K562 (cell line): ENCODE measurements around the gene C11orf86. TPM values are rescaled to one million over a fixed set of nuclear protein-coding genes. Genes with fewer than 3 reads are reported as not detected.
A peak's percentile ranks its signal among the peaks of the same experiment; 100 is the strongest.

Experiments used
- AFF4 ChIP-seq: sonication (generic); formaldehyde crosslinking; IDR thresholded peaks from 2 replicates; pipeline ENCODE4 v1.8.0; 2023; ENCODE audit warnings: mild to moderate bottlenecking, missing genetic modification reagents
- ARHGAP35 ChIP-seq: fragments of 450-650 bp; IDR thresholded peaks from 2 replicates; pipeline ENCODE4 v1.6.1; 2018; ENCODE audit not compliant: partially characterized antibody
- CHD4 ChIP-seq: fragments of 200-600 bp; sonication (generic); IDR thresholded peaks from 3 replicates; pipeline ENCODE4 v1.6.1; 2012; ENCODE audit warnings: low read depth, mild to moderate bottlenecking, mixed read lengths, low read length, inconsistent platforms; ENCODE audit not compliant: insufficient read depth, insufficient replicate concordance, poor library complexity, severe bottlenecking
- E2F8 ChIP-seq: fragments of 450-650 bp; IDR thresholded peaks from 2 replicates; pipeline ENCODE4 v1.7.1; 2018; ENCODE audit warnings: mild to moderate bottlenecking, low read depth; ENCODE audit not compliant: partially characterized antibody
- EHMT2 ChIP-seq: fragments of 450-650 bp; IDR thresholded peaks from 2 replicates; pipeline ENCODE4 v1.6.1; 2018; ENCODE audit warnings: antibody characterized with exemption
- EP300 ChIP-seq: IDR thresholded peaks from 2 replicates; pipeline ENCODE4 v1.6.1; 2012; ENCODE audit warnings: low read length, improper control_type of control experiment
- EWSR1 ChIP-seq: fragments of 450-650 bp; IDR thresholded peaks from 2 replicates; pipeline ENCODE4 v1.6.1; 2018; ENCODE audit warnings: borderline replicate concordance, mild to moderate bottlenecking, low read depth, moderate library complexity; ENCODE audit not compliant: partially characterized antibody
- FOXO4 ChIP-seq: fragments of 450-650 bp; formaldehyde crosslinking; IDR thresholded peaks from 2 replicates; pipeline ENCODE4 v1.4.0; 2020; ENCODE audit warnings: mild to moderate bottlenecking, moderate library complexity
- HINFP ChIP-seq: fragments of 450-650 bp; conservative IDR thresholded peaks from 2 replicates; pipeline ENCODE4 v1.6.1; 2016; ENCODE audit warnings: missing genetic modification characterization, low read depth, mild to moderate bottlenecking, control low read depth, missing compliant biosample characterization
- KDM2B ChIP-seq: fragments of 250-450 bp; sonication (Bioruptor Pico); IDR thresholded peaks from 2 replicates; pipeline ENCODE4 v1.8.0; 2021; ENCODE audit warnings: mild to moderate bottlenecking, moderate library complexity
- MCM2 ChIP-seq: fragments of 450-650 bp; IDR thresholded peaks from 2 replicates; pipeline ENCODE4 v1.6.1; 2017; ENCODE audit warnings: low read depth, mild to moderate bottlenecking
- MEIS2 ChIP-seq: fragments of 450-650 bp; IDR thresholded peaks from 2 replicates; pipeline ENCODE4 v1.6.1; 2014; ENCODE audit warnings: mild to moderate bottlenecking; ENCODE audit not compliant: partially characterized antibody
- NFATC3 ChIP-seq: fragments of 450-650 bp; IDR thresholded peaks from 2 replicates; pipeline ENCODE4 v1.6.1; 2017; ENCODE audit warnings: mild to moderate bottlenecking
- NRF1 ChIP-seq, 2 experiments: fragments of 450-650 bp; IDR thresholded peaks in 1 of 2; conservative IDR thresholded peaks in 1 of 2; 2 replicates each; pipeline ENCODE4 v1.6.1; 2014; ENCODE audit warnings: mild to moderate bottlenecking in 2 of 2
- RFX5 ChIP-seq: IDR thresholded peaks from 2 replicates; pipeline ENCODE4 v1.6.1; 2011; ENCODE audit warnings: low read depth, mild to moderate bottlenecking, improper control_type of control experiment, low read length
- SNAPC5 ChIP-seq: fragments of 250-450 bp; sonication (Bioruptor Pico); IDR thresholded peaks from 2 replicates; pipeline ENCODE4 v1.8.0; 2021; ENCODE audit warnings: moderate library complexity, mild to moderate bottlenecking, inconsistent platforms
- TCF7 ChIP-seq: sonication (generic); IDR thresholded peaks from 2 replicates; pipeline ENCODE4 v1.6.1; 2016; ENCODE audit warnings: antibody characterized with exemption, borderline replicate concordance
- polyA plus RNA-seq, 8 experiments: library from polyadenylated mRNA; depleted of rRNA in 4 of 8; stranded (reverse) in 5 of 8; unstranded in 3 of 8; fragments of >200 nt; fragmentation: Nextera tagmentation in 2 of 8; fragmentation: Illumina TruSeq in 1 of 8; extraction: Ambion mirVana in 2 of 8; extraction: Trizol in 1 of 8; gene quantifications; 2 replicates each; pipeline versions ENCODE4 v1.2.1 to v1.2.3, GENCODE V29; 2011 to 2014; ENCODE audit warnings: inconsistent platforms in 1 of 8, missing spikeins in 1 of 8
- total RNA-seq, 7 experiments: library from RNA; depleted of rRNA in 6 of 7; stranded (reverse); fragments of >200 nt in 6 of 7; fragmentation: Illumina TruSeq in 2 of 7; extraction: Trizol in 2 of 7; gene quantifications; 2 replicates each; pipeline versions ENCODE4 v1.2.1 to v1.2.3, GENCODE V29; 2011 to 2021; ENCODE audit warnings: low replicate concordance in 1 of 7

Gene C11orf86
- total and polyA plus RNA-seq, 9 of the 15 experiments (the other 6 are each of a cell fraction or from before 2014, with no cell fraction given) = not detected

- TF ChIP-seq E2F8 (no peak), TCF7 (no peak), MCM2 (no peak), EWSR1 (no peak), EP300 (0 out of 2 replicates have a peak, but pooled peaks have one; percentile 8), AFF4 (no peak), CHD4 (peak; percentile 58), FOXO4 (CRISPR knock-in tag) (no peak), ARHGAP35 (no peak), KDM2B (no peak), NRF1 (conservative IDR thresholded peaks at IDR 0.05 in 1 of 2, IDR thresholded peaks at IDR 0.05 in 1 of 2) (peak in 1 of 2 experiments; percentile 35; a peak in 1 of 4 replicates), MEIS2 (peak; percentile 3), RFX5 (no peak), HINFP (tag) (no peak), NFATC3 (no peak), SNAPC5 (CRISPR knock-in tag) (no peak), EHMT2 (no peak)
Observed at GRCh38 chr11:66981976-66982578, 7.0 kb downstream of the C11orf86 start (continued).
